Stimulated activated CD8-positive, alpha-beta memory T cell treated with anti-CD3 and anti-CD28 coated beads, Interleukin-15, amount 100 ng/mL, for 48 hours (primary cell): ENCODE results near the gene MYO1G.
A peak's percentile ranks its signal among the peaks of the same experiment; 100 is the strongest.
"Not testable (repeated sequence)": the region's sequence is repeated elsewhere in the genome, so short reads cannot be mapped to it uniquely, and the experiment has no call there.

Source experiments
- DNase-seq, 2 donors: peaks; one replicate each; pipeline ENCODE4 v3.0.0-alpha.2; 2020; ENCODE audit warnings: low read depth in 2 of 2

The MYO1G gene

DNA sequence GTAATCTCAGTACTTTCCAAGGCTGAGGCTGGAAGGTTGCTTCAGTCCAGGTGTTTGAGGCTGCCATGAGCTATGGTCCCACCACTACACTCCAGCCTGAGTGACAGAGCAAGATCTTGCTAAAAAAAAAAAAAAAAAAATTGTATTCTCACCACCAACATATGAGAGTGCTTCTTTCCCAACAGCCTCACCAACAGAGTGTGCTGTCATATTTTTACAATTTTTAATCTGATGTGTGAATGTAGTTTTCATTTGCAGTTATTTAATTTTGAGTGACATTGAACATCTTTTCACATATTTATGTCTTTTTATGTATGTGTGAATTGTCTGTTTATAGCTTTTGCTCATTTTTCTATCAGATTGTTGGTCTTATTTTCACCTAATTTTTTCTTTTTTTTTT, 35.2 kb downstream of the MYO1G start:
- no peak for DNase-seq

DNA sequence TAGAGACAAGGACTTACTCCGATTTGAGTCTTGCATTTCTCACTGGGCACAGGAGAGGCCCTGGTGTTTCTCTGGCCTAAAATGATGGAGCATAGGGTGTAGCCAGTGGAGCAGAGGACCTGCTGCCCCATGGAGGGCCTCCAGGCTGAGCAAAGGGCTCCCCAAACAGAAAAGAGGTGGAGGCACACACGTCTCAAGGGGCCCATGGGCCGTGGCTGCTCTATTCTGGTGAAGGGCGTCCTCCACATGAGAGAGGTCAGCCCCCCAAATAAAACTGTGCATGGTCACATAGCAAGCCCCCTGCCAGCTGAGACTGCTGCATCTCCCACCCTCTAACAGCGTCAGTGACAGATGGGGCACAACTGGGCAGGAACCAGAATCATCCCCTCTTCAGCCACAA, 41.4 kb downstream of the MYO1G start:
- no peak for DNase-seq

DNA sequence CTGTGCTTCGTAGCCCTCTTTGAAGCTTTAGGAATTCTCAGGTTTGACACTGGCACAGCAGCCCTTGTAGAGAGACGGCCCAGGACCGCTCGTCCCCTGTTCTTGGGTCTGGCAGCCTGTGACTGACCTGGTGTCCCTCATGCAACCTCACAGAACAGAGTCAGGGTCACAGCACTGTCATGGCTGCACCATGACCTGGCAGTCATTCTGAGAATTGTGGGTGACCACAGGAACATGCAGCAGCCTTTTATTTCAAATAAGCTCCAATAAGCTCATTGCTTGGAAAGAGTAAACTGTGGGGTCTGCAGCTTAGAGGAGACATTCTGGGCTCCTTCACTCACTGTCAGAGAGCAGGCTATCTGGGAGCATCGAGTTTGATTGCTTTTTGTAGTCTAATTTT, 42.5 kb downstream of the MYO1G start:
- DNase-seq: no peak

DNA sequence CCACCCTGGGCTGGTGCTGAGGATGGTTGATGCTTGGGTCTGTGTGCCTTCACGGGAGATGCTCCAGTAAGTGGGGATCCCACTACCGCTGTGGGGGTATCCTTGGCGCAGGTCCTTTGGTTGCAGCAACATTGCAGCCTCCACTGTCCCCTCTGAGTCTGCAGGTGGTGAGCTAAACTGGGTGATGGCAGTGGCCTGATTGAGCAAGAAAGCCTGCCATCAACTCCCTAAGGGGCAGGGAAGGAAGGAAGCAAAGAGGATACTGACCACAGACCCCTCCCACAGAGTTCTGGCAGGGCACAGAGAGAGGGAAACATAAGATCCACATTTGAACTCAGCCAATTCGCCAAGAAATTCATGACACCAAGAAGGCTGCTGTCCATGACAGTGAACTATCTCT, 43.2 kb downstream of the MYO1G start:
- DNase-seq: no peak

DNA sequence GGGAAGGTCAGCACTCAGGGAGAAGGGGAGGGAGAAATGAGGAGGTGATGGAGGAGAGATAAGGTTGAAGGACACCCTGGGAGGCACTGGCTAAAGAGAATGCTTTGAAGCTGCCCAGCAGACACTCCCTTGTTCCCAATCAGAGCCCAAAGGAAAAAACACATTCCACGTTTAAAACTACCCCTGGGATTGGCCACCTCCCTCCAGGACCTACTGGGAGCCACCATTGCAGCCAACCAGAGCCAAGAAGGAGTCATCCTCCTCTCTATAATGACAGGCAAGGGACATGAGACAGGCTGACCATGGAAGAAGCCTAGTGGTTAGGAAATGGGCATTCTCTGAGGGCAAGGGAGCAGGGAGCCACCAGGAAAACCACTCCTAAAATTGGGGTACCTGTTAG, 43.8 kb downstream of the MYO1G start:
- no peak for DNase-seq

DNA sequence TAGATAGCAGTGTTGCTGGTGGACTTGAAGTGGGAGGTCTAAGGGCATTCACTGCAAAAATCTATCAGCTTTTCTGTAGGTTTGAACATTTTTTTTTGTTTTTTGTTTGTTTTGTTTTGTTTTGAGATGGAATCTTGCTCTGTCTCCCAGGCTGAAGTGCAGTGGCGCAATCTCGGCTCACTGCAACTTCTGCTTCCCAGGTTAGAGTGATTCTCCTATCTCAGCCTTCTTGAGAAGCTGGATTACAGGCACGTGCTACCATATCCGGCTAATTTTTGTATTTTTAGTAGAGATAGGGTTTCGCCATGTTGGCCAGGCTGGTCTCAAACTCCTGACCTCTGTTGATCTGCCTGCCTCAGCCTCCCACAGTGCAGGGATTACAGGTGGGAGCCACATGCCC, 44.3 kb downstream of the MYO1G start:
- not testable (repeated sequence) for DNase-seq

DNA sequence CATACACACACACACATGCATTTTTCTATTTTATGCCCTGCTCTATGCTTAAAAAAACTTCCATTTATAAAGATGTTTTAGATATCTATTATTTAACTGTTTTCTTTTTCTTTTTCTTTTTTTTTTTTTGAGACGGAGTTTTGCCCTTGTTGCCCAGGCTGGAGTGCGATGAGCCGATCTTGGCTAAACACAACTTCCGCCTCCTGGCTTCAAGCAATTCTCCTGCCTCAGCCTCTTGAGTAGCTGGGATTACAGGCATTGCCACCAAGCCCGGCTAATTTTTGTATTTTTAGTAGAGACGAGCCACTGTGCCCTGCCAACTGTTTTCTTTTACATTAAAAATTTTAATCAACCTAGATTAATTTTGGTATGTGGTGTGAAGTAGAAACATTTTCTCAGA, 47.9 kb downstream of the MYO1G start:
- DNase-seq: no peak

DNA sequence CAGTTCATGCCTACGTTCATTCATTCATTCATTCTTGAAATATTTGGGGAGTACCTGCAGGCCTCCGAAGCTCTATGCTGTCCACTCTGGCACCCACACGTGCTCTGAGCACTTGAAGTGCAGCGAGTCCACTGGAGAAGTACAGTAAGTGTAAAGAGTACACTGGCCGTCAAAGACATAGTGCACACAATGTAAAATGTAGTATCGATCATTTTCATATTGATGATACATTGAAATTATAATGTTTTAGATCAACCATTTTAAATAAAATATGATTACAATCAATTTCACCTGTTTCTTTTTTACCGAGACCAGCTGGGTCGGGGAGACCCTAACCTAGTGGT, 56.5 kb downstream of the MYO1G start:
- no peak for DNase-seq

DNA sequence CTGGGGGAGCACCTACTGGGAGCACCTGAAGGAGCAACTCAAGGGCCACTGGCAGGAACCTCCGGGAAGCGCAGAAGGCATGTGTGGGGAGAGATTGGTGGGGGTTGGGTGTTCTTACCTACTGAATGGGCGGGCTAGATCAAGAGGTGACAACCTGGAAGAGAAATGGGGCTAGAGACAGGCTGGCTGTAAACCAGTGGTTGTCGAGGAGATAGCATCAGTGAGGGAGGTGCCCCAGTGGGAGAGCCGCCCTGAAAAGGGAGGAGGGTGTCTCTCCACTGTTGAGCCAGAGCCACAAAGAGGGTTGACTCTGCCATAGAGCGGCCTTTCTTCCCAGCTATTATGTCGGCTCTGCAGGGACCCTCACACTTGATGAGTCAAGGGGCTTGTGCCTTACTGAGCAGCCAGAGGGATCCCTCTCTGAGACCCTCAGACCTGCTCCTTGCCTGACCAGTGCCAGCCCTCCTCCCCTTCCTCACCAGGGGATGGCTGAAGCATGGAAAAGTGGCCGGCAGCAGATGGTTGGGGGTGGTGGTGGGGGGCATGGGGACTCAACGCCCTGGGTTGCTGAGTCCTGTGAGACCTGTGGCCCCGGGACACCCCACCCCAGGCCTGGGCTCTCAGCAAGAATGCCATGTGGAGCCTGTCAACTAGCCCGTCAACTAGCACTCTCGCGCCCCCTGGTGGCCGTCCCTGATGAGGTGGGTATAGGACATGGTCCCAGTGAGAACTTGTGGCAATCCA, 57.0 kb downstream of the MYO1G start:
- DNase-seq: peak; percentile 84 to 90

DNA sequence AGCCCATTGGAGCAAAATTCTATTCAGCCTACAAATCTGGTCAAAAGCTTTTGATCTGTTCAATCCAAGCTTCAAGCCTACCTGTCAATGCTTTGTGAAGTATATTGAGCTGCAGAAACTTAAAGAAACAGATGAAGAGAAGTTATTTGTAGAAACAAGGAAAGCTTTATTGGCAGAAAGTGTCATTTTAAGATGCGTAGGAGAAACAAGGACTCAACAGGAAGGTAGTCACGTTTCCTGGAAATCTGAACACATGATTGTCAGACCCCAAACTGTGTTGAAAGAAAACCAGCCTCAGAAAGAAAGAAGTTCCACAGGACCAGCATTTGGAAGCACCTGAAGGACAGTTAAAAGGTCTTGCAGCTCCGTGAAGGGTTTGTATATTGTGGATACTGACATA, 58.7 kb downstream of the MYO1G start:
- no peak for DNase-seq

DNA sequence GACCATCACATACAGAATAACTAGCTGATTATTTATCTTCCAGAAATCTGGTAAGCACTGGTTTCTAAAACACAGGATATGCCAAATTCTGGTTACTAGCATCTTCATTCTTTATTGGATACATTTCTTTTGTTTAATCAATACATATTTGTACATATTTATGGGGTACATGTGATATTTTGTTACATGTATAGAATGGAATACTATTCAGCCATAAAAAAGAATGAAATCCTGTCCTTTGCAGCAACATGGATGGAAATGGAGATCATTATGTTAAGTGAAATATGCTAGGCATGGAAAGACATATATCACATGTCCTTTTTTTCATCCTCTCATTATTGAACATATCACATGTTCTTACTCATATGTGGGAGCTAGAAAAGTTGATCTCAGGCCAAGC, 60.8 kb downstream of the MYO1G start:
- DNase-seq: no peak

DNA sequence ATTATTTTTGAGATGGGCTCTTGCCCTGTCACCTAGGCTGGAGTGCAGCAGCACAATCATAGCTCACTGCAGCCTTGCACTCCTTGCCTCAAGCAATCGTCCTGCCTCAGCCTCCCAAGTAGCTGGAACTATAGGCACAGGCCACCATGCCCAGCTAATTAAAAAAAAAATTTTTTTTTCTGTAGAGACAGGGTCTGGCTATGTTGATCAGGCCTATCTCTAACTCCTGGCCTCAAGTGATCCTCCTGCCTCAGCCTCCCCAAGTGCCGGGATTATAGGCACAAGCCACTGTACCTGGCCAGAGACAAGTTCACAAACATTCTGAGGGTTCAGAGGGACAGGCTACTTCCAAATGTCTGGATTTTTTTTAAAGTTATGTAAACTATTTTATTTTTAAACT, 61.4 kb downstream of the MYO1G start:
- DNase-seq: no peak

DNA sequence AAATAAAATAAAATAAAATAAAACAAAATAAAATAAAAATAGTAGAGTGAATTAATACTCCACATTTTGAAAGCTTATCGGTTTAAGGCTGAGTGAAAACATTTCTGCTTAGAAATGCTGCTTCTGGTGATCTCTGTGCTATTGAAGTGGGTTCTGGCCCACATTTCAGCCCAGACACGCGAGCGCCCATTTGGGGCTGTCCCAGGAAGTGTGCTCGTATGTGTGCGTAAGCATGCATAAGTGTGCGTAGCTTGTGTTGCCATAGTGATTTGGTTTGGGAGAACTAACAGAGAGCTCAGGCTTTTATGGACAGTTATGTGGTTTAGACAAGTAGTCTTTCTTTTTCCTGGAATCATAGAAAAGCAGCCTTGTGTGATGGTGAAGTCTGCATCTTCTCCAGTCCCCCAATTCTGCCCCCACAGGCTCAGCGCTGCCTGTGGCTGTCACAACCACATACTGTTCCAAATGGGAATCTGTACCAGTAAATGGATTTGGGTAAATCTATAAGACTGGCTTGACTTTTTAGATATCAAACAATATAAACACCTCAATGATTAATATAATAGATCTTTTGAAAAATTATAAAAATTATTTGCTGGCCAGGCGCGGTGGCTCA, 63.7 kb downstream of the MYO1G start:
- peak; percentile 64 for DNase-seq

DNA sequence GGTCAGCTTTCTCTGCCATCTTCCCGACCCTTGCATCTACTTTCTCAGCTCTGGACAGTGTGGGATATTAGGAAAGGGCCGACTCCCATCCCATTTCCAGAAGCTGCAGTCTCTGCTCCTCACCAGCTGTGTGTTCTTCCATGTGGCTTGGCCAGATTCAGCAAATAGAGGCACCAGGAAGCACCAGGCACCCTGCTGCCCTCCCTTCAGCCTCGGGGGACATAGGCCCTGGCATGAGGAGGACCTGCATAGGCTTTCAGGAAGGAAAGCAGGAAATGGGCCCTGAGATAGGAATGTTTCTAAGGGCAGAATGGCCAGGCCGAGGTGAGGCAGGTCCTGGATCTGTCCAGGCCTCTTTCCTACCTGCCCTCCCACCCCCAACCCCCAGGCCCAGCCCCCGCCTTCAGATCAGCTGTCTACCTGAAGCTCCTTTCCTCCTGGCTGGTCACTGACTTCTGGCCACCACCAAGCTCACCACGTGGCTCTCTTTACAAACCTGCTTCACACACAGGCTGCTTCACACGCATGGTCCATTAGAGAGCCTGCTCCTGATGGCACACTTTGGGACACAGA, 66.0 kb downstream of the MYO1G start:
- no peak for DNase-seq
